H1 (cell line): ENCODE results near the gene CASP9. TPM values are rescaled to one million over a fixed set of nuclear protein-coding genes. Genes with fewer than 3 reads are reported as not detected.
"Not testable (repeated sequence)": the region's sequence is repeated elsewhere in the genome, so short reads cannot be mapped to it uniquely, and the experiment has no call there.

Source experiments
- CTCF ChIA-PET: fragments of 300-600 bp; sonication (Branson Sonifier 250); formaldehyde crosslinking; loops from one replicate; lab custom pipeline; 2021; ENCODE audit not compliant: partially characterized antibody; lab: Charles Lee
- POLR2A ChIA-PET: fragments of 300-600 bp; sonication (Branson Sonifier 250); formaldehyde crosslinking; loops from one replicate; lab custom pipeline; 2021; ENCODE audit warnings: inconsistent platforms; ENCODE audit not compliant: partially characterized antibody; lab: Charles Lee
- DNase-seq, 2 experiments: peaks; one replicate each; pipeline versions ENCODE4 v3.0.0 to v3.0.0-alpha.2; 2010 to 2022; ENCODE audit warnings: low spot score in 2 of 2, low read depth in 1 of 2, mixed read lengths in 1 of 2
- FAIRE-seq: peaks from 2 replicates; lab custom pipeline; 2011; peaks lifted over from hg19 to GRCh38; lab: Jason Lieb, UNC
- H2AFZ ChIP-seq: 2 replicates; pipeline ENCODE4 v1.8.1; 2012; ENCODE audit warnings: low read length, inconsistent platforms
- H2AK5ac ChIP-seq: 2 replicates; pipeline ENCODE4 v1.6.1; 2013; ENCODE audit warnings: low read depth, low read length
- H2BK120ac ChIP-seq: replicated peaks from 2 replicates; pipeline ENCODE3; 2013; ENCODE audit warnings: low read depth, low read length, inconsistent platforms
- H2BK12ac ChIP-seq: 2 replicates; pipeline ENCODE4 v1.6.1; 2013; ENCODE audit warnings: low read depth, low read length
- H2BK15ac ChIP-seq: 2 replicates; pipeline ENCODE4 v1.6.1; 2013; ENCODE audit warnings: low read length
- H2BK20ac ChIP-seq: 2 replicates; pipeline ENCODE4 v1.6.1; 2013; ENCODE audit warnings: low read length
- H2BK5ac ChIP-seq: 2 replicates; pipeline ENCODE4 v1.6.1; 2013; ENCODE audit warnings: low read depth, low read length
- H3K14ac ChIP-seq: 2 replicates; pipeline ENCODE4 v1.6.1; 2013; ENCODE audit warnings: inconsistent platforms; ENCODE audit not compliant: insufficient read length
- H3K18ac ChIP-seq: 2 replicates; pipeline ENCODE4 v1.6.1; 2013; ENCODE audit warnings: low read length; ENCODE audit errors: extremely low read depth
- H3K23ac ChIP-seq: 2 replicates; pipeline ENCODE4 v1.6.1; 2013; ENCODE audit warnings: inconsistent platforms; ENCODE audit not compliant: insufficient read length
- H3K23me2 ChIP-seq: 2 replicates; pipeline ENCODE4 v1.6.1; 2013; ENCODE audit warnings: low read depth, low read length
- H3K27ac ChIP-seq: 2 replicates; pipeline ENCODE4 v1.6.1; 2011; ENCODE audit warnings: low read depth, low read length, inconsistent platforms
- H3K27me3 ChIP-seq, 4 experiments: replicated peaks in 1 of 4; 1 replicate in 1 of 4; 2 replicates in 3 of 4; pipeline versions ENCODE4 v1.6.1 to v1.8.1; 2011 to 2013; ENCODE audit warnings: low read length in 3 of 4, mild to moderate bottlenecking in 3 of 4, inconsistent platforms in 2 of 4, mixed read lengths in 2 of 4, moderate library complexity in 1 of 4; ENCODE audit not compliant: control insufficient read depth in 3 of 4, insufficient read depth in 3 of 4; ENCODE audit errors: extremely low read depth in 1 of 4
- H3K36me3 ChIP-seq, 4 experiments: 2 replicates each; pipeline versions ENCODE4 v1.6.1 to v1.8.1; 2011 to 2013; ENCODE audit warnings: mild to moderate bottlenecking in 4 of 4, low read length in 3 of 4, moderate library complexity in 2 of 4, control low read depth in 1 of 4, inconsistent platforms in 1 of 4; ENCODE audit not compliant: insufficient read depth in 4 of 4, control insufficient read depth in 2 of 4
- H3K4ac ChIP-seq: replicated peaks from 2 replicates; pipeline ENCODE3; 2013; ENCODE audit warnings: low read length, low read depth, mixed read lengths, inconsistent platforms; ENCODE audit not compliant: insufficient read length
- H3K4me1 ChIP-seq, 4 experiments: replicated peaks in 1 of 4; 1 replicate in 1 of 4; 2 replicates in 3 of 4; pipeline versions ENCODE4 v1.6.1 to v1.8.1; 2011 to 2013; ENCODE audit warnings: low read length in 3 of 4, inconsistent platforms in 2 of 4, mixed read lengths in 1 of 4; ENCODE audit not compliant: insufficient read depth in 4 of 4, control insufficient read depth in 3 of 4
- H3K4me2 ChIP-seq, 2 experiments: 2 replicates each; pipeline versions ENCODE4 v1.6.1 to v1.8.1; 2011 to 2013; ENCODE audit warnings: low read depth in 2 of 2, low read length in 2 of 2, control low read depth in 1 of 2, inconsistent platforms in 1 of 2, mild to moderate bottlenecking in 1 of 2; ENCODE audit not compliant: insufficient read depth in 1 of 2
- H3K4me3 ChIP-seq, 4 experiments: fragments of 200-600, 300-600 bp in 1 of 4; sonication (generic), shearing (Covaris generic), sonication (Bioruptor Twin) in 1 of 4; 2 replicates each; pipeline versions ENCODE4 v1.5.1 to v1.8.1; 2011 to 2016; ENCODE audit warnings: low read length in 4 of 4, low read depth in 3 of 4, control low read depth in 2 of 4, inconsistent platforms in 2 of 4, mild to moderate bottlenecking in 2 of 4, mixed read lengths in 1 of 4, moderate library complexity in 1 of 4; ENCODE audit not compliant: insufficient read depth in 2 of 4; ENCODE audit errors: extremely low read depth in 1 of 4
- H3K56ac ChIP-seq: replicated peaks from 2 replicates; pipeline ENCODE3; 2013; ENCODE audit warnings: low read depth, mild to moderate bottlenecking, mixed read lengths, low read length, inconsistent platforms; ENCODE audit not compliant: insufficient read length
- H3K79me1 ChIP-seq: 2 replicates; pipeline ENCODE4 v1.6.1; 2013; ENCODE audit warnings: low read depth, low read length, control low read depth
- H3K79me2 ChIP-seq, 2 experiments: 2 replicates each; pipeline versions ENCODE4 v1.6.1 to v1.8.1; 2012 to 2013; ENCODE audit warnings: low read length in 2 of 2, mild to moderate bottlenecking in 2 of 2, inconsistent platforms in 1 of 2; ENCODE audit not compliant: insufficient read depth in 2 of 2, control insufficient read depth in 1 of 2
- H3K9ac ChIP-seq, 4 experiments: replicated peaks in 1 of 4; 1 replicate in 1 of 4; 2 replicates in 3 of 4; pipeline versions ENCODE4 v1.6.1 to v1.8.1; 2011 to 2013; ENCODE audit warnings: low read depth in 3 of 4, low read length in 3 of 4, control low read depth in 2 of 4, mild to moderate bottlenecking in 2 of 4, moderate library complexity in 2 of 4, inconsistent platforms in 1 of 4; ENCODE audit errors: extremely low read depth in 1 of 4
- H3K9me3 ChIP-seq, 2 experiments: 2 replicates each; pipeline versions ENCODE4 v1.6.1 to v1.8.1; 2012 to 2013; ENCODE audit warnings: mild to moderate bottlenecking in 2 of 2, moderate library complexity in 2 of 2, control low read depth in 1 of 2, inconsistent platforms in 1 of 2, low read depth in 1 of 2, low read length in 1 of 2, mixed read lengths in 1 of 2; ENCODE audit not compliant: insufficient read depth in 2 of 2
- H4K20me1 ChIP-seq, 2 experiments: replicated peaks in 1 of 2; 2 replicates each; pipeline versions ENCODE3 to v1.8.1; 2011 to 2013; ENCODE audit warnings: inconsistent platforms in 2 of 2, low read length in 2 of 2, mild to moderate bottlenecking in 1 of 2; ENCODE audit not compliant: insufficient read depth in 2 of 2, control insufficient read depth in 1 of 2
- H4K5ac ChIP-seq: 2 replicates; pipeline ENCODE4 v1.6.1; 2013; ENCODE audit warnings: low read length, low read depth, mixed read lengths, inconsistent platforms; ENCODE audit not compliant: insufficient read length
- H4K8ac ChIP-seq: 2 replicates; pipeline ENCODE4 v1.8.0; 2013; ENCODE audit warnings: mild to moderate bottlenecking, moderate library complexity, low read length, inconsistent platforms; ENCODE audit not compliant: insufficient read depth; ENCODE audit errors: extremely low read depth
- H4K91ac ChIP-seq: replicated peaks from 2 replicates; pipeline ENCODE3; 2013; ENCODE audit warnings: low read length, mixed read lengths, inconsistent platforms; ENCODE audit not compliant: insufficient read length
- WGBS, 2 experiments: shearing (Covaris generic) in 1 of 2; methylation state at CpG; one replicate each; pipeline versions ENCODE4 v1.1.6 to v1.1.7; 2013 to 2015; ENCODE audit warnings: low lambda C conversion rate in 2 of 2, mixed read lengths in 2 of 2, inconsistent platforms in 1 of 2, low coverage in 1 of 2, missing lambda C conversion rate in 1 of 2; ENCODE audit not compliant: insufficient replicate concordance in 2 of 2, insufficient coverage in 1 of 2, insufficient read length in 1 of 2; ENCODE audit errors: extremely low coverage in 1 of 2, missing lambda C conversion rate in 1 of 2; 5-methylcytosine and 5-hydroxymethylcytosine counted together
- polyA plus RNA-seq, 7 experiments: library from polyadenylated mRNA; depleted of rRNA in 3 of 7; stranded (reverse) in 5 of 7; unstranded in 2 of 7; fragments of >200 nt in 5 of 7; fragments of 200-250 nt in 2 of 7; gene quantifications; 1 replicate in 5 of 7; 2 replicates in 1 of 7; 4 replicates in 1 of 7; pipeline versions ENCODE4 v1.2.1 to v1.2.3, GENCODE V29; 2011 to 2013; ENCODE audit warnings: missing spikeins in 2 of 7, mixed read lengths in 2 of 7
- total RNA-seq: library from RNA; stranded (reverse); fragmentation: NEBNext Ultra II Directional; extraction: Animal tissue kit (Norgen Biotek cat#: 25700); gene quantifications from 2 replicates; pipeline ENCODE4 v1.2.1, GENCODE V29; 2021

CASP9 gene
- total and polyA plus RNA-seq, 2 of the 8 experiments (the other 6 are each of a cell fraction or from before 2014, with no cell fraction given): 14.8 to 36.3 TPM

GRCh38 chr1:15486844-15487610, 37.0 kb downstream of the CASP9 start:
- WGBS, 2 experiments: 97% methylated on average over 17 of the region's 17 CpGs; no CpG with 5 or more reads in 1 of the 2 experiments
- H2BK12ac ChIP-seq, H3K23ac ChIP-seq, H3K27me3 ChIP-seq, H3K79me1 ChIP-seq, H3K4ac ChIP-seq, H3K4me2 ChIP-seq, H3K9me3 ChIP-seq, H4K5ac ChIP-seq, H2BK15ac ChIP-seq, POLR2A ChIA-PET, H3K36me3 ChIP-seq, H3K27ac ChIP-seq, H2BK120ac ChIP-seq, H2BK20ac ChIP-seq, FAIRE-seq, H3K4me1 ChIP-seq, H3K56ac ChIP-seq, H3K14ac ChIP-seq, H4K8ac ChIP-seq, DNase-seq, H2AFZ ChIP-seq, H3K79me2 ChIP-seq, H4K20me1 ChIP-seq, H2BK5ac ChIP-seq, H3K18ac ChIP-seq, H3K23me2 ChIP-seq, H2AK5ac ChIP-seq, H4K91ac ChIP-seq, H3K4me3 ChIP-seq, H3K9ac ChIP-seq: not testable (repeated sequence)
- CTCF ChIA-PET: interaction anchor here (0.7 to 1.1 kb wide), 2 partner anchors 13 to 469 kb away, joined by 3 read pairs; no protein-coding TSS in a partner anchor
